ENCODE measurements around the gene ASB12. TPM values are rescaled to one million over a fixed set of nuclear protein-coding genes. Genes with fewer than 3 reads are reported as not detected.
"Not testable (repeated sequence)": the region's sequence is repeated elsewhere in the genome, so short reads cannot be mapped to it uniquely, and the experiment has no call there.

ASB12 gene, protein sequence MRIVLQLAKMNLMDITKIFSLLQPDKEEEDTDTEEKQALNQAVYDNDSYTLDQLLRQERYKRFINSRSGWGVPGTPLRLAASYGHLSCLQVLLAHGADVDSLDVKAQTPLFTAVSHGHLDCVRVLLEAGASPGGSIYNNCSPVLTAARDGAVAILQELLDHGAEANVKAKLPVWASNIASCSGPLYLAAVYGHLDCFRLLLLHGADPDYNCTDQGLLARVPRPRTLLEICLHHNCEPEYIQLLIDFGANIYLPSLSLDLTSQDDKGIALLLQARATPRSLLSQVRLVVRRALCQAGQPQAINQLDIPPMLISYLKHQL
- polyA plus RNA-seq (ENCODE audit: insufficient read length in 4 of 4), result under 1 TPM; 0.48 to 0.66 (median 0.61) TPM

- DNase-seq (ENCODE audit: low read depth in 4 of 4, low spot score in 3 of 4), result no peak
Measured at GRCh38 chrX:64230123-64230970, at the start of gene ASB12. TSS of gene ASB12 (minus strand) at chrX:64230607. CDS start at chrX:64225650, 4,957 bp downstream.

DNA sequence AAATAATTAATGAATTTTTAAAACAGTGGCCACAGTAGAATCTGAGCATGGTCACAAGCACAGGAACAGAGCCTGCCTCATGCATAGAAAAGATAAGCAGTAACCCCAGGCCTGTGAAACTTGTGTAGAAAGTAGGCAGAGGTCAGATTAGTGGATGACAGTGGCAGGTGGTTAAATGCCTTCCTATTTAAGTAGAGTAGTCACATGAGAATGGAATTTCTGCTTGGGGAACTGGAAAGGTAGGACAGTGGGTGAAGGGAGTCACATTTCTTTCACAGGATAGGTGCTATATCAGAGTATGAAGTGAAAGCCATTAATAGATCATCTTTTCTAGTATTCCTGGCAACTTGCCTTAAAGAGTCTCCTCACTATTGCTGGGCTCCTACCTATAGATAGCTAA, 34.9 kb upstream of the ASB12 start:
- no peak for DNase-seq (ENCODE audit: low read depth in 4 of 4, low spot score in 3 of 4)

DNA sequence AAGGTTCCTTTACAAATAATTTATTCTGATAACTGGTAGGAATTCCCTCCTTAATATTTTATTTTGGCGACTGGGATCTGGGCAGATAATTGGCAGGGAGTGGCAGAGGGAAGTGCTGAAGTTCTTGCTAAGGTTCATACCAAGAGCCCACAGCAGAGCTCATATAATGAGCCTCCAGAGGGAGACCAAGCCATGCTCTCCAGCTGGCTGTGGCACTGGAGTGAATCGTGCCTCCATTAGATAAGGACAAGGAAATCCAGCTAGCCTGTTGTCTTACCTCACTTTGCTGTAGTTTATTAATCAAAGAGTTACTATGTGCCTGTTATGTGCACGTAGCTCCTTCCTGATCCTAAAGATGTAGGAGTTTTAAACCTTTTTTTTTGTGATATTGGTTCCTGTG, 1.3 kb downstream of the ASB12 start:
- DNase-seq (ENCODE audit: low read depth in 4 of 4, low spot score in 3 of 4), result no peak

GRCh38 chrX:64218023-64218422, 12.4 kb downstream of the ASB12 start:
- DNase-seq (ENCODE audit: low read depth in 4 of 4, low spot score in 3 of 4), result no peak

GRCh38 chrX:64213989-64214388, 16.4 kb downstream of the ASB12 start:
- DNase-seq (ENCODE audit: low read depth in 4 of 4, low spot score in 3 of 4), result not testable (repeated sequence)

GRCh38 chrX:64206556-64207162, 23.7 kb downstream of the ASB12 start:
- DNase-seq (ENCODE audit: low read depth in 4 of 4, low spot score in 3 of 4), result no peak

DNA sequence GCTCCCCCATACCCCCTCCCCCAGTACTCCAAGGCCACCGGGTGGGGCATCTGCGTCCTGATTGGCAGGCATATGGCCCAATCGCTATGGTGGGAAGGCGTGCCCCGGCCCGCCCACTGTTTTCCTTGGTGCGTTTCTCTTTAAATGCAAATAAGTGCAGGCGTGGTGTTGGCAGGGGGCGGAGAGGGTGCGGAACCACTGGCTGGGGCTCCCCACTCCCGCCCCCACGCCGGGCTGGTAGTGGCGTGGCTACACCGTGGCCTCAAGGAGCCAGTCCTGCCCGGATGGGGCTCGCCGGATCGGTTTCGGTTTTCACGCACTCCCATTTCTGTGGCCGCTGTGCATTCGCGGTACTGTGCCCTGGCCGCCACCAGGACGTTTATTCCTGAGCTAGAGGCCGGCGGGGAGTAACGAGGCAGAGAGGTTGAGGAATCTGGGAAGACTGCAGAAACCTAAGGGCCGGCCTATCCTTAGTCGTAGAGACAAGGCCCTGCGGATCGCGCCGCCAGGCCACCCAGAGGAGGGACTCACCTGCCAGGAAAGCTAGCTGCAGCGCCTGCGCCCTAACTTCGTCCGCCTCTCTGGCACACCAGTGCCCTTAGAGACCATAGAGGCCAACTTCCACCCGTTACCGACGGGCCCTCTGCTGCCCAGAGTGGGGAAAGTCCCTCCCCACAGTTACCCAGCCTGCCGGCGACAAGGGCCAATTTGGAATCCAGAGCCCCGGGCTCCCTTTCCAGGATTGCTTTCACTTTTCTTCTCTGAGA, 24.5 kb downstream of the ASB12 start:
- peak; percentile 80 to 88 (median 86) for DNase-seq (ENCODE audit: low read depth in 4 of 4, low spot score in 3 of 4)

DNA sequence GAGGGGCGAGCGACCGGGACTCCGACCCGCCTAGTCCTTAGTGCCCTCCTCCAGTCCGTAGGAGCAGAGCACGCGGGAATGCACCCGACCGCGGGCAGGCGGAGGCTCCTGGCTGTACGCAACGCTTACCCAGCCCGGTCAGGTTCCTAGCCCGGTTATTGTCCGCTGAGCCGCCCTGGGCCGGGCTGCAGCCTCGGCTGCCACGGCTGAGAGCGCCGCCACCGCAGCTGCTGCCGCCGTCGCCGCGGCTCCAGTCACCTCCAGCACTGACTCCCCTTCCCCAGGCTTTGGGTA, 25.0 kb downstream of the ASB12 start, which contains the start of gene AMER1:
Gene AMER1 (minus strand): TSS at position 268 of the 294 bp plus-strand sequence. CDS start 12,422 bp downstream, outside the sequence.
- DNase-seq (ENCODE audit: low read depth in 4 of 4, low spot score in 3 of 4), result no peak

DNA sequence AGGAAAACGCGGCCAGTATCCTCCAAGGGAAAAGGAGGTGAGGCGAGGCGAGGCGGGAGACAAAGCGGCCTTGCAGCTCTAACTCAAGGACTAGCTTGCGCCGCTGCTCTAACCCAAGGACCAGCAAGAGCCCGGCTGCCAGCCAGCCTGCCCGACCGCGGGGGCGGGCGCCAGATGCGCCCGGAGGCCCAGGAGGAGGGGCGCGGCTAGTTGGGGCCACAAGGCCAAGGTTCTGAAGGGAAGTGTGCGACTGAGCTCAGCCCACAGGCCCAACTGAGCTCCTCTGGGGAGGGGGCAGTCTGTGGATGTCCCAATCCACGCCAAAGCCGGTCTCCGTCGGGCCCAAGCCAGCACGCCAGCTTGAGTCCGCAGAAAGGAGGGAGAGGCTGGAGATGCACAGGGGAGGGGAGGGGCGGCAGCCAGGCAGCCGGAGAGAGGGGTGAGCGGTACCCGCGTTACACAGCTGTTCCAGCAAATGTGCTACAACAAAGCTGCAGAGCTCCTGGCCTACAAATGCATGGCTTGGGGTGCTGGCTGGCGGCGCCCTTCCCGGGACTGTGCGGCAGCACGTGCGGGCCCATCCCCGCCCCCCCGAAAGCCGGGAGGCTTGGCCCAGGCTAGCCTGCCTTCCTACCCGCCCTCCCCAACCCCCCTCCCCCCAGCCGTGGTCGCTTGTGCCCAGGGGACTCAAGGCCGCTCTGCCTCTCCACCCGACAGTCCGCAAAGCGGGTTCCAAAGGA, 25.5 kb downstream of the ASB12 start:
- DNase-seq (ENCODE audit: low read depth in 4 of 4, low spot score in 3 of 4), result no peak

- no peak for DNase-seq (ENCODE audit: low read depth in 4 of 4, low spot score in 3 of 4)
Measured at GRCh38 chrX:64204252-64204651, 26.2 kb downstream of the ASB12 start.

DNA sequence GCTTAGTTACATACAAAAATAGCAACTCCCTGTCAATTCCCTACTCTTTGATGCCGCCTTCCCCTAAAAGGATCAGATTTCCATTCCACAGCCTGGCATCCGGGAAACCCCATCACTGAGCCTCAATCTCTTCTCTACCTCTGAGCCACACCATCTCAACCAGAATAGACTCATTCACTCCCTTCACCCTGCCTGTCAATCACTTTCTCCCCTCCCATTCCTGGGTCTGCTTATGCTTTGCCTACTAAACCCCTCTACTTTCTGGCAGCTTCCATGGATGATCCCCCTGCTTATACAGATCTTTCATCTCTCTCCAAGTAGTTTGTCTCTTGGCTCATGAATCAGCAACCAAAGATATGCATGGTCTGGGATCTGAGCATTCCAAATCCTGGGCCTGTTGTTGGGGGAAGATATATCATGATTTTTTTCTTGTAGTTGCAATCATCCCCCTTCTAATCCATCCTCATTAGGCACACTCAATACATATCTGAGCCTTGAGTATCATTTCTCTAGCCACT, 27.5 kb downstream of the ASB12 start:
- DNase-seq (ENCODE audit: low read depth in 4 of 4, low spot score in 3 of 4), result no peak

GRCh38 chrX:64198036-64198435, 32.4 kb downstream of the ASB12 start:
- DNase-seq (ENCODE audit: low read depth in 4 of 4, low spot score in 3 of 4), result no peak

- DNase-seq (ENCODE audit: low read depth in 4 of 4, low spot score in 3 of 4), result no peak
Measured at GRCh38 chrX:64196606-64197005, 33.8 kb downstream of the ASB12 start.

GRCh38 chrX:64195862-64196261, 34.5 kb downstream of the ASB12 start:
- DNase-seq (ENCODE audit: low read depth in 4 of 4, low spot score in 3 of 4), result no peak

DNA sequence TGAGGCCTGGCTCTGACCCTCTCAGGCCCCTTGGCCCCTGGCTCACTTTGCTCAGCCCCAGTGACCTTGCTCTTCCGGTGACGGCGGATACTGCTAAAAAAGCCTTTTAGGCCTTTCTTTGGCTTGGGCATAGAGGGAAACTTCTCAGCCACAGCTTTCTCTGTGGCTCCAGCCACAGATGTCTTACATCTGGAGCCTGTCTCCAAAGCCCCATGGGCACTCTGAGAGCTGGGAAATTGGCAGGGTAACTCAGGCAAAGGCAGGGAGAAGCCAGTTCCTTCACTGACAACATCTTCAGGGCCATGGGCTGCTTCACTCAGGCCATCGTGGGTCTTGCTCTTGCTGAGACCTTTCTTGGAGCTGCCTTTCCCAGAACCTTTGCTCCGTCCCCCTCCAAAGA, 37.7 kb downstream of the ASB12 start:
- no peak for DNase-seq (ENCODE audit: low read depth in 4 of 4, low spot score in 3 of 4)

- DNase-seq (ENCODE audit: low read depth in 4 of 4, low spot score in 3 of 4), result no peak
Measured at GRCh38 chrX:64192040-64192439, 38.4 kb downstream of the ASB12 start.

DNA sequence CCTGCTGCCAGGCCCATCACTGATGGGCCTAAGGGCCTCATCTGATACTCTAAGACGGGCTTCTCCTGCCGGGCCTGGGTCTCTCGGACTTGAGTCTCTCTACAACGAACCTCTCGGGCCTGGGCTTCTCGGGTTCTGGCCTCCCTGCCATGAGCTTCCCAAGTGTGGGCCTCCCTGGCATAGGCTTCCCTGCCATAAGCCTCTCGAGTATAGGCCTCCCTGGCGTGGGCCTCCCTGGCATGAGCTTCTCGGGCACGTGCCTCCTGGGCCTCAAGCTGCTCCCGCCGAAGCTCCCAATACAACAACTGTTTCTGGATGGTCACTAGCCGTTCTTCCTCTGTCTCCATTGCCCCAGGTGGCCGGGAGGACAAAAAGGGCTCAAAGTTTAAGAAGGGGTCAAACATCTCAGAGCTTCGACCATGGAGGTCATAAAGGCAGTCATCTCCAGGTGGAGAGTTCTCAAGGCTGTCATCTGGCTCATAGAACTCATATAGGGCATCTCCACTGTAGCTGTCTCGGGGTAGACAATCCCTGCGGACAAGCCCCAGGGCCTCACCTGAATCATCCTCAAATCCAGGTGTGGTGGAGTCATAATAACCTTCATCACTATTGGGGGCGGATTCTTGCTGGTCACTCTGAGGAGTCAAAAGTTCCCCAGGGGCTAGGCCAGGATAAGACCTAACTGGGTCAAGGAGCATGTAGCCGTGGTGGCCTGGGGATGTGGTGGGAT, 39.0 kb downstream of the ASB12 start:
- DNase-seq (ENCODE audit: low read depth in 4 of 4, low spot score in 3 of 4), result no peak

DNA sequence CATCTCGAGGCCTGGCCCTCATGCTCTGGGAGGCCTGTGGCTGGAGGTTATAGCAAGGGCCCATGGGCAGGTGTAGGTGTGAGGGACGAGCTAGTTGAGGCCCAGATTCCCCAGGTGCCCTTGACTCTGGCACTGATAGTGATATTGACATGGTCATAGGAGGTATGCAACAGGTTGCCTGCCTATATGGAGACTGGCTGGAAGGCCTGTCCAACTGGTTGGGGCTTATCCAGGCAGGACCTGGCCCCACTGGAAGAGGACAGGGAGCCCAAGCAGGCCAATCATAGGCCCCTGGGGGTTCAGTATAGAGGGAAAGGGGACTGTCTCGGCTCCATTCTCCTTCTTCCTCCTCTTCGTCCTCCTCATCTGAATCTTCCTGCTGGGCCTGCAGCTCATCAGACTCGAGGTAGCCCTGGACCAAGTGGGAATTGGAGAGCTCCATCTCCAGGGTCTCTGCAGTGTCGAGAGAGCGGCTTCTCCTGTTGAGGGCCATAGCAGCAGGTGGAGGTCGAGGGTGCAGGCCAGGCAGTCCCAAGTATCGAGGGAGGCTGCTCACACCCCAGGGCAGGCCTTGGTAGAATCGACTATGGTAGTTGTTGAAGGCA, 40.2 kb downstream of the ASB12 start:
- DNase-seq (ENCODE audit: low read depth in 4 of 4, low spot score in 3 of 4), result no peak

DNA sequence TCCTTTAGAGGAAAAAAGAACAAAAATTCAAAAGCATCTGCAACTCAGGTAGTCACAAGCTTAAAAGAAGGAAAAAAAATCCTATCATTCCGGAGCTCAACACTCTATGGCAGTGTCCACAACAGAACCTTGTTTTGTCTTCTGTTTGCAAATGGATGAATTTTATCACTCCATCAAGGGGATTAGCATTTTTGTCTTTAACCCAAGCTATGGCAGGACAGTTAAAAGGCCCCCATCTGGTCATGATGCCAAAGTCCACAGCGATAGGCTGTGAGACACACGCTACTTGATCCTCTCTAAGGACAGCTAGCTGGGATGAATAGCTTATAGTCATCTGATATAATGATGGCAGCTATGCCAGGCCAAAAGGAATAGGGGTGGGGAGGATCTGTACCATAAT, 41.5 kb downstream of the ASB12 start:
- DNase-seq (ENCODE audit: low read depth in 4 of 4, low spot score in 3 of 4), result no peak

Measured in left renal pelvis (tissue), 4 donors.